NCI-H226 (cell line): ENCODE results near the gene COL4A2.

Source experiments
- DNase-seq: peaks from one replicate; pipeline ENCODE4 v3.0.0-alpha.2; 2015

Gene COL4A2

DNA sequence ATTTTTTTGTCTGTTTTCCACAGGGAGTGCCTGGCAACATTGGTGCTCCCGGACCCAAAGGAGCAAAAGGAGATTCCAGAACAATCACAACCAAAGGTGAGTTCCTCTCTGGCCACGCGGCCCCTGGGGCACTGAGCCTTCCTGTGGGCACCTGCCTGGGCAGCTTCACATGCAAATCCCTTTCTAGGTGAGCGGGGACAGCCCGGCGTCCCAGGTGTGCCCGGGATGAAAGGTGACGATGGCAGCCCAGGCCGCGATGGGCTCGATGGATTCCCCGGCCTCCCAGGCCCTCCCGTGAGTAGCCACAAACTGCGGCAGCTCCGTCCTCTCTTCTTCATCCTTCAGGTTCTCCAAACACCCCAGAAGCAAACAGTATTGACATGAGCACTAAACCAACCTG is 155.0 kb downstream of the COL4A2 start:
- DNase-seq, result no peak

- no peak for DNase-seq
Observed at GRCh38 chr13:110463156-110463555, 156.1 kb downstream of the COL4A2 start.

- no peak for DNase-seq
Observed at GRCh38 chr13:110463871-110464510, 156.9 kb downstream of the COL4A2 start.

- no peak for DNase-seq
Observed at GRCh38 chr13:110464556-110465333, 157.7 kb downstream of the COL4A2 start.

GRCh38 chr13:110465696-110466095 is 158.6 kb downstream of the COL4A2 start:
- DNase-seq, result no peak

DNA sequence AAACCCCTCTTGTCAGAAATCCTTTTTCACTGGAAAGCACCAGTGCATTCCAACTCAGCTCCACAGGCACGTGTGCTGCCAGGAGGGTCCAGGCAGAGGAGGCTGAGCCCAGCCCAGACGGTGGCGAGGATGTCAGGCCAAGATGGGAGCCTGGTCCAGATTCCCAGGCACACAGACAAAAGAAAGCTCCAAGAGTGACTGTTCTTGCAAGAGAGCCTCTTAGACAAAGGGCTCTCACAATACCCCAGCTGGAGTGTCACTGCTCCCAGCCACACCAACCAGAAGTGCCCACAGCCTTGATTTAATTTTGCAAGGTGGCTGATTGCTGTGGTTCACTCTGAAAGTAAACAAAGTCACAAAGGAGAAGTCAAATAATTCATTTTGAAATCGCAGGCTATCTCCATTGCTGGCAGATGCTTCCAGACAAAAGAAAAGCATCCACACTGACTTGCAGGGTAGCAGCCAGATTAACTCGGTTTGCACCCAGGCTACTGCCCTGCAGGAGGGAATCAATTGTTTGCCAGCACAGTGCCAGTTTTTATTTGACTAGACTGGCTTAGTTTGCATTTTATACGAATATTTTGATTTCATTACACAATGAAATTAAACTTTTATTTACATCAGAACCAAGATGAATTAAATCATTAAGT is 159.3 kb downstream of the COL4A2 start:
- DNase-seq, result no peak

- no peak for DNase-seq
Observed at GRCh38 chr13:110467516-110468110, 160.5 kb downstream of the COL4A2 start.

GRCh38 chr13:110468986-110469495 is 162.0 kb downstream of the COL4A2 start:
- no peak for DNase-seq

GRCh38 chr13:110469597-110469996 is 162.5 kb downstream of the COL4A2 start:
- DNase-seq, result no peak

DNA sequence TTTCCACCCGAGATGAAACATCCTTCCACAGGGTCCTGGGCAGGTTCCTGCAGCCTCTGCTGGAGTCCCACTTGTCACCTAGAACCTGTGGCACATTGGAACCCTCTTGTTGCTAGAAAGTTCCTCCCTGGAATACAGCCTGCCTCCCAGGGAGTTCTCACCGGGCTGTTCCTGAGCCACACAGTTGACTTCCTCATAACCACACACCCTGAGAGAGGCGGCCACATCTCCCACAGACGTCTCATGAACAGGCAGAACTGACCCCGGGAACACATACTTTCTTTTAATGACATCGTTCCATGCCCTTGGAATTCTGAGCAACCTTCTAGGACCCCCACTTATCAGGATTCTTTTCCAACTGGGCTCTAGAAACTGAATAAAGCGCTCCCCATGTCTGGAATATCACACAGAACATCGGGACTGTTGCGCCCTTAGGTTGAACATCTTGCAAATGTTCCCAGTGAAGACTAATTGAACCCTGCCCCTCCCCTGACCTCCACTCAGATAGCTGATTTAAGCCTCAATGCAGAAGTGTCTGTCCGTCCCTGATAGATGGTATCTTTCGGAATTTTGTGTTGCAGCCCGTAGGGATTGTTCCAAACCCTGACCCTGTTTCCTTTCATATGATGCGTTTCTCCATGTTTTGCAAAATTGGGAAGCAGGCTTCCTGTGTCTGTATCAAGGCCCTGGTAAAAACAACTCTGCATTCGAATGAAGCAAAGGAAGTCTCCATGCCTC is 163.4 kb downstream of the COL4A2 start:
- no peak for DNase-seq

- no peak for DNase-seq
Observed at GRCh38 chr13:110471156-110471832, 164.2 kb downstream of the COL4A2 start.

DNA sequence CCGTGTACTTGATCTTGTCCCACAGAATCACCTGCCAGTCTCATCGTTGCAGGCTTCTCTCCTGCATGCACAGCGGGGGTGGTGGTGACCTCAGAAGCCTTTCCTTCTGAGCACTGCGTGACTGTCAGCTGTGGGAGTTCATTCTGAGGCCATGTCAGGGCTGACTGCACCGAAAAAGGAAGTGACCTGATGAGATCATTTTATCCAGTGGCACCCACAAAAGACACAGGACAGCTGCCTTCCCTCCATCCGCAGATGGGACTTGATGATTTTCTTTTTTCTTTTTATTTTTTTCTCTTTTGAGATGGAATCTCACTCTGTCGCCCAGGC is 164.7 kb downstream of the COL4A2 start:
- no peak for DNase-seq

DNA sequence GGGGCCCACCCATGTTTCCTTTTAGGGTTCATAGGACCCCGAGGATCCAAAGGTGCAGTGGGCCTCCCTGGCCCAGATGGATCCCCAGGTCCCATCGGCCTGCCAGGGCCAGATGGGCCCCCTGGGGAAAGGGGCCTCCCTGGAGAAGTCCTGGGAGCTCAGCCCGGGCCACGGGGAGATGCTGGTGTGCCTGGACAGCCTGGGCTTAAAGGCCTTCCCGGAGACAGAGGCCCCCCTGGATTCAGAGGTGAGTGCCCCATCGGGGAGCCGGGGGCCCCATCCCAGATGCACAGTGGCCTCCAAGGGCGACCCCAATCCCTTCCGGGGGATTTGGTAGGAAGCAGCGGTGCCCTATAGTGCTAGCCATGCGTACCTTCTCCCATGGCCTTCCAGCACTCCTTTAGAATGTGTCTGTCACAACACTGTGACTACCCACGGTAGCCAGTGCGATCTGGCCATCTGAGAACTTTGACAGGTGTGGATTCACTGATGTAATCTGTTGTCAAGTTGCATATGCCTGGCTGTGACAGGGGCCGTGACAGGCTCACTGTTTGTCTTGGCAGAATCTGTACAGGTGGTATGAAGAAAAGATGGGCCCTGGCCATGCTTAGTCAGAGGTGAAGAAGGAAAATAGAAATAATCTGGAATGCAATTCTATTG is 165.9 kb downstream of the COL4A2 start:
- no peak for DNase-seq

DNA sequence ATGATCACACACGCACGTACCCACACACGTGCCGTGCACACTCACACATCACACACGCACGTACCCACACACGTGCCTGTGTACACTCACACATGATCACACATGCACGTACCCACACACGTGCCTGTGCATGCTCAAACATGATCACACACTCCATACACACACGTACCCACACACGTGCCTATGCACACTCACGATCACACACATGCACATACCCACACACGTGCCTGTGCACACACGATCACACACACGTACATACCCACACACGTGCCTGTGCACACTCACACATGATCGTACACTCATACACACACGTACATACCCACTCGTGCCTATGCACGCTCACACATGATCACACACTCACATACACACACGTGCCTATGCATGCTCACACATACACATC is 167.6 kb downstream of the COL4A2 start:
- DNase-seq, result no peak

DNA sequence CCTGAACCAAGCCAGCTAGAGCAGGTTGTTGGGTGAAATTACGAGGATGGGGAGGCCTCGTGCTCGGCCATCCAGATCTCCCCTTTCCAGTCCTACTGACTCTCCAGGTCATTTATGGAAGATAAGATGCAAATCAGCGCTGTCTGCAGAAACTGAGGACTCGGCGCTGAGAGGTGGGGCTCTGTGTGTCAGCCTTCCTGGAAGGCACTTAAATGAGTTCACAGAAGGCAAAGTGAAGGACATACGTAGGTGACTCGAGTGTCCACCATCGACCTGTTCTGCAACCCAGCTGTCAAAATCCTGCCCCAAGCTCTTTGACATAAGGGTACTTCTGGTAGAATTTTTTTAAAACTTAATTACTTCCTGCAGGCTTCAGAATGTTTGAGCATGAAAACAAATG is 168.0 kb downstream of the COL4A2 start:
- no peak for DNase-seq

DNA sequence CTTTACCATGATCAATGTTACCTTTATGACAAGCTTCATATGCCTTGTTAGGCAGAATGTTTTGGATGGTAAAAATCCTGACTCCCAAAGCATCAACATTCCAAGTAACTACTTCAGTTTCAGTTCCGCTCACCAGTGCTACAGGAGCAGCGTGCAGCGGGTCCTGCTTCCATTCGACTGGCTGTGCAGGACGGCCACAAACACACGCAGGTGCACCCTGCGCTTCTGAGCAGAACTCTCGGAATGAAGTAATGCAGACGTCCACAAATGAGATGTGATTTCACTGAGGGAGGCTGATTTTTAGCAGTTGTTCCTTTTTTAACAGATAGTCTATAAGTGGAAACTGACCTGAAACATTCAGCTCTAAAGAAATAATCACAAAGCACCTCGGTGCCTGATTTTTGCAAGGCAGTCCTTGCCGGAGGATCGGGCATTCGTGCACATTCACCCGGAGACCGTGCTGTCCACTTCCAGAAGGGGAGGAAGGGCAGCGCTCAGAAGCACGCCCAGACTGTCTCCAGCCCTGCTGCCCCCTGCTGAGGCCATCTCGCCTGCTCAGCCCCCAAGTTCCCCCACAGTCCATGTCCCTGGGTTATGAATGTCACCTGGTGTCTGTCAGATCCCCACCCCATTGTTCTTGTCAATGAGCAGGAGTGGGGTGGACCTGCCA is 168.6 kb downstream of the COL4A2 start:
- no peak for DNase-seq

DNA sequence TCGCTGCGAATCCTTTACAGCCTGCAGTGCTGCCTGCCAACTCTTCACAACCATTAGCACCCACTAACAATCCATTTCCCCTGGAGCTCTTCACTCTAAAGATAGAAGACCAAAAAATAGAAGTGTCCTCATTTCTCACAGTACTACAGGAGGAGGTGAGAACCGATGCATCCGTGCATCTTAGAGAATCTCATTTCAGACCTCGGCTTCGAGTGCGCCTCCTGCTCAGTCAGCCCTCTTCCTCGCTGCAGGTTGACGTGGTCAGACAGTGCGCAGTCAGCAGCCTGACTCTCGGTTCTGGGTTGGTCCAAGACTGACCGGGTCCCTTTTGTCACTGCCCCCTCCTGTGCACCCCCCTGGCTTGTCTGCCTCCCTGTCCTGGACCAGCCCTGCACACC is 169.1 kb downstream of the COL4A2 start:
- DNase-seq, result no peak

GRCh38 chr13:110477706-110478245 is 170.7 kb downstream of the COL4A2 start:
- no peak for DNase-seq

DNA sequence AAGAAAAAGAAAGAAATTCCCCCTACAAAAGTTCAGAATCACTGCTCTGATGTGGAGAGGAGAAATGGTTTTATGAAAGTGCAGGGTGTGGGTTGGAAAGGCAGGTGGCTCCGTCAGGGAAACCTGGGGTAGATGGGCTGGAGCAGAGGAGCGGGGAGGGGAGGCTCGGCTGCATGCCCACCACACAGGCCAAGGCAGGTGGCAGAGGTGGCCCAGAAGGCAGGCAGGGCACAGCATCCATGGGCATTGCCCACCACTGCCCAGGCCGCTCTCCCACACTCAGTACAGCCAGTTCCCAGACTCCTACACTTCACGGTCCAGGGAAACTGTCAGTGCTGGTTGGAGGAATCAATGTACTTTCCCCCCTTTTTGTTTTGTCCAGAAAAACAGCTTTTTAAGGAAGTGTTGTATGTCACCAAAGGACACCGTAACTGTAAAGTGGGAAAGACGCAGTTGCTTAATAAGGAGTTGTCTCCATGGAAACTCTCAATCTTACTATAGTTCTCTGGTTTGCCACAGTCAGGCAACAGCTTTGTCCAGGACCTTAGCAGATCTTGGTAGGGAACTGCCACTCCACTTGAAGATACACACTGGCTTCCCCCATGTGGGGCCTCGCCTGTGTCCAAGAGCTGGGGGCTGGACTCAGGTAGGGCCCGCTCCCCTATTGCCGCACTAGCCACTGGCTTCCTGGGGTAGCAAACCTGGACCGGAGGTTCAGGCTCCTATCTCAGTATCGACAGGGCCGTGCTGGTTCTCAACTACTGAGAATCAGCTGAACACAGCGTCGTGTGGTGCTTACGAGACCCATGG is 171.5 kb downstream of the COL4A2 start:
- no peak for DNase-seq

DNA sequence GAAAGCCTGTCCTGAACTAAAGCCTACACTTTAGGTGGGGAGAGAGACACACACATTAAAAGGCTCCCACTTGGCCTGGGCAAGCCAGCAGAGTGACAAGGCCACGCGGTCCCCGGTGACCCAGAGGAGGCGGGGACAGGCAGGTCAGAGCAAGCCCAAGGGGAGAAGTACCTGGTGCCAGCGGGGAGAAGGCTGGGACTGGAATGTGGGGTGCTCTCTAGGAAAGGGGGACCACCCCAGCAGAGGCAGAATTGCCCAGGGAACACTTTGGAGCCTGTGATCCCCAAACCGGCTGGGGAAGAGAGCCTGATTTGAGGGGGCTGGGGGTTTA is 172.1 kb downstream of the COL4A2 start:
- no peak for DNase-seq
